Body of pancreas (tissue), 4 donors: ENCODE data around the gene ALDH3A1. TPM values are rescaled to one million over a fixed set of nuclear protein-coding genes. Genes with fewer than 3 reads are reported as not detected.

Experiments
- ATAC-seq: fragments of 150-250 bp; one replicate; pipeline ENCODE4 v1.9.1; 2016
- DNase-seq, 4 donors: peaks; one replicate each; pipeline ENCODE4 v3.0.0-alpha.2; 2019
- H3K27ac ChIP-seq, 4 donors: fragments of 200-600 bp; sonication (generic); 1 replicate in 3 of 4; 2 replicates in 1 of 4; pipeline versions ENCODE4 v1.5.1 to v1.6.1; 2016 to 2019; ENCODE audit warnings: mild to moderate bottlenecking in 1 of 4, mixed read lengths in 1 of 4, moderate library complexity in 1 of 4
- H3K27me3 ChIP-seq, 2 donors: fragments of 200-600 bp; sonication (generic); one replicate each; pipeline ENCODE4 v1.6.0; 2016; ENCODE audit warnings: mild to moderate bottlenecking in 1 of 2
- H3K36me3 ChIP-seq, 2 donors: fragments of 200-600 bp; sonication (generic); replicated peaks in 1 of 2; 2 replicates each; pipeline ENCODE4 v1.5.1; 2016; ENCODE audit warnings: low read depth in 2 of 2; ENCODE audit not compliant: insufficient read depth in 1 of 2
- H3K4me1 ChIP-seq: fragments of 200-600 bp; sonication (generic); one replicate; pipeline ENCODE4 v1.6.0; 2016
- H3K4me3 ChIP-seq, 2 donors: fragments of 200-600 bp; sonication (generic); 1 replicate in 1 of 2; 2 replicates in 1 of 2; pipeline ENCODE4 v1.5.1; 2016 to 2019
- H3K9me3 ChIP-seq, 3 donors: fragments of 200-600 bp; sonication (generic); 1 replicate in 2 of 3; 2 replicates in 1 of 3; pipeline ENCODE4 v1.5.1; 2016
- POLR2A ChIP-seq, 3 donors: fragments of 450-650 bp; IDR thresholded peaks; one replicate each; pipeline ENCODE4 v1.6.1; 2016; ENCODE audit warnings: antibody characterized with exemption in 3 of 3, mild to moderate bottlenecking in 2 of 3
- WGBS, 2 donors: methylation state at CpG; one replicate each; pipeline ENCODE4 v1.1.5; 2017; 5-methylcytosine and 5-hydroxymethylcytosine counted together
- intact Hi-C: fragments of 100-400 bp; cut with DNase I; formaldehyde crosslinking; loops from one replicate; pipeline ENCODE4 v1.15.1; 2023
- total RNA-seq, 2 donors: library from RNA; depleted of rRNA; stranded (reverse); fragments of >200 nt; gene quantifications; one replicate each; pipeline ENCODE4 v1.1.0, GENCODE V29; 2016
- TF ChIP-seq, protein P1 (sequence below), 7 experiments: fragments of 450-650 bp in 4 of 7; fragments of 200-600 bp in 3 of 7; sonication (generic) in 3 of 7; IDR thresholded peaks; one replicate each; pipeline ENCODE4 v1.5.1; 2016 to 2019; ENCODE audit warnings: antibody characterized with exemption in 7 of 7

ALDH3A1 gene
- total RNA-seq, 2 donors from 2014 or later = 0.33 to 1.8 TPM

DNA sequence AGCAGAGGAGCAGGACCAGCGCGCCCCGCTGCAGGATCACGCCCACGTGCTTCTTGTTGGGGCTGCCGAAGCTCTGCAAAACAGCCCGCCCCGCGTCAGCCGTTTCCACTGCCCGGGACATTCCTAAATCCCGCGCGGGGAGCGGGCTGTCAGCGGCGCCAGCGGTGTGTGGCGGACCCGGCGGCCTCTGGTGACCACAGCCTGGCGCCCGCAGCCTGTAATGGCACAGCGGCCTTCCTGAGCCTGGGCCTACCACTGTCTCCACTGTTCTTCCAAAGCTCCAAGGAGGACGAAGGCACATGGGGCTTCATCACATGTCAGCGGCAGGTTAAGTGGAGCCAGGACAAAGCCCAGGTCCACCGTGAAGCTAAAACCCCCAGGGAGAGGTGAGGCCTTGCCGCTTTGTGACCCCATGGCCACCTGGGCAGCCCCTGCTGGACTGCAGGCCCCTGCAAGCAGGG is 34.2 kb downstream of the ALDH3A1 start:
- no peaks in the 10 kb centered on the region for H3K36me3 ChIP-seq
- peaks cover 9% of the 10 kb centered on the region for H3K4me1 ChIP-seq
- H3K27ac ChIP-seq = no peak overlapping the region
- ATAC-seq = no peak
- WGBS, 2 donors = 77 to 92% methylated on average over 5 to 28 of the region's 28 CpGs
- H3K9me3 ChIP-seq = no peaks in the 10 kb centered on the region
- intact Hi-C loops = no loop called here
- TF ChIP-seq, protein P1, sequence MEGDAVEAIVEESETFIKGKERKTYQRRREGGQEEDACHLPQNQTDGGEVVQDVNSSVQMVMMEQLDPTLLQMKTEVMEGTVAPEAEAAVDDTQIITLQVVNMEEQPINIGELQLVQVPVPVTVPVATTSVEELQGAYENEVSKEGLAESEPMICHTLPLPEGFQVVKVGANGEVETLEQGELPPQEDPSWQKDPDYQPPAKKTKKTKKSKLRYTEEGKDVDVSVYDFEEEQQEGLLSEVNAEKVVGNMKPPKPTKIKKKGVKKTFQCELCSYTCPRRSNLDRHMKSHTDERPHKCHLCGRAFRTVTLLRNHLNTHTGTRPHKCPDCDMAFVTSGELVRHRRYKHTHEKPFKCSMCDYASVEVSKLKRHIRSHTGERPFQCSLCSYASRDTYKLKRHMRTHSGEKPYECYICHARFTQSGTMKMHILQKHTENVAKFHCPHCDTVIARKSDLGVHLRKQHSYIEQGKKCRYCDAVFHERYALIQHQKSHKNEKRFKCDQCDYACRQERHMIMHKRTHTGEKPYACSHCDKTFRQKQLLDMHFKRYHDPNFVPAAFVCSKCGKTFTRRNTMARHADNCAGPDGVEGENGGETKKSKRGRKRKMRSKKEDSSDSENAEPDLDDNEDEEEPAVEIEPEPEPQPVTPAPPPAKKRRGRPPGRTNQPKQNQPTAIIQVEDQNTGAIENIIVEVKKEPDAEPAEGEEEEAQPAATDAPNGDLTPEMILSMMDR (IDR thresholded peaks at IDR 0.05) = no peak
- no peak for TF ChIP-seq POLR2A (IDR thresholded peaks at IDR 0.05)
- DNase-seq = no peak
- no peak overlapping the region for H3K4me3 ChIP-seq
- no peaks in the 10 kb centered on the region for H3K27me3 ChIP-seq

DNA sequence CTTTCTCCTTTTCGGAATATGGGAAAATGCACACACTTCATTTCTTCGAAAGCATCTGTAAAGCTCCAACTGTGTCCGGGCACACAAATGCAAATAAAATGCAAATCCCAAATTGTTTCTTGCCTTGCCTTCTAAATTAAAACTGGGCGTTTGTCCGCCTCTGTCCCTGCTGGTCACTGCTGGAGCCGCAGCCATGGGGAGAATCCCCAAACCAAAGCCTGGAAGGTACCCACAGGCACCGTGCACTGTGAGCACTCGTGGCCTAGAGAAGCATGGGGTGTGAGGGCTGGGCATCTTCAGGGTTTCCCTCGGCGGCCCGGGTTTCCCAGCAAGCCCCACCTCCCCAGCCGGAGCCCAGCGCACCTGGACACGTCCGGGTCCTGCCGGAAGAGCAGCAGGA is 34.6 kb downstream of the ALDH3A1 start:
- H3K36me3 ChIP-seq = no peaks in the 10 kb centered on the region
- H3K4me1 ChIP-seq = peaks cover 9% of the 10 kb centered on the region
- ATAC-seq = no peak
- H3K27me3 ChIP-seq = no peaks in the 10 kb centered on the region
- intact Hi-C loops = no loop called here
- no peak for DNase-seq
- no peaks in the 10 kb centered on the region for H3K9me3 ChIP-seq
- H3K4me3 ChIP-seq = no peak overlapping the region
- WGBS, 2 donors = 69 to 82% methylated on average over 16 of the region's 16 CpGs
- no peak overlapping the region for H3K27ac ChIP-seq
- TF ChIP-seq, protein P1 (IDR thresholded peaks at IDR 0.05) = no peak
- TF ChIP-seq POLR2A (IDR thresholded peaks at IDR 0.05) = no peak

DNA sequence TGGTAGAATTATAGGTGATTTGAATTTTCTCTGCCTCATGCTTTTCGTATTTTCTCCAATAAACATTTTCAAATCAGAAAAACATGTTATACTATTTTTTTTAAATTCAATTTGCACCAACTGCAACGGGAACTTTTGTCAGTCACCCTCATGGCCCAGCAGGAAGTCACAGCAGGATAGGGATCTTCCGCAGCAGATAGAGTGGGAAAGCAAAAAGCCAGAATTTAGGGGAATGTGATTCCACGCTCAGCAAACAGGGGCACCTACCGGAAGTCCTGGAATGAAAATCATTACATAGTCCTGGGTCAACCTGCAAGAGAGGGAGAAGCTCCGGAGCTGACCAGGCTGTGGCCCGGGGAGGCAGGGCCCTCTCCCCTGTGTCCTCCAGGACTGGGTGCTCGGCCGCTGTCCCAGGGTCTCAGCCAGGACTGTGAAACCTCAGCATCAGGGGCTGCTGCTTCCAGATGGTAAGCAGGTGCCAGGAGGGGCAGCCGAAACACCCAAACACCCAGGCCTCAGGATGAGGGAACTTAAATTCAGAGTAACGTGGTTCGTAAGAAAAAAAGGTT is 35.6 kb downstream of the ALDH3A1 start:
- DNase-seq (no peak), ATAC-seq (no peak)
- intact Hi-C loops = no loop called here
- no peaks in the 10 kb centered on the region for H3K27me3 ChIP-seq
- no peak overlapping the region for H3K27ac ChIP-seq
- H3K9me3 ChIP-seq = no peaks in the 10 kb centered on the region
- WGBS, 2 donors = 80% methylated on average over 12 of the region's 12 CpGs
- no peak overlapping the region for H3K4me3 ChIP-seq
- no peaks in the 10 kb centered on the region for H3K36me3 ChIP-seq
- TF ChIP-seq, protein P1 (IDR thresholded peaks at IDR 0.05) = no peak
- no peak for TF ChIP-seq POLR2A (IDR thresholded peaks at IDR 0.05)
- peaks cover 9% of the 10 kb centered on the region for H3K4me1 ChIP-seq

DNA sequence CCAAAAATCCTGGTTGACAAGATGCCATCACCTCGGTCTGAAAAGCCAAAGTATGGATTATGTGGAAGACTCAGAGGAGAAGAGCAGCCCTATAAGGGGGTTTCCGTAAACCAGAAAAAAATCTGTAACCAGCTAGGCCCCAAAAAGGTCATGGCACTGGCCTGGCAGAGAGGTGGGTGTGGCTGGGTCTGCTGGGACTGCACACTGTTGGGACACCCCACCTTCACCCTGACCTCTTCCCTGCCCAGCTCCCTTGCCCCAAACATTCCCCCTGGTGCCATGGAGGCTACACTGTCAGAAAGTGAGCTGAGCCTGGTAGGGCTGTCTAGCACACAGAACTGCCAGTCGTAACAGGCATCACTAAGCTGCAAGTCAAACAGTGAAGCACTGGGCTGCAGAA is 38.3 kb downstream of the ALDH3A1 start:
- H3K36me3 ChIP-seq = no peaks in the 10 kb centered on the region
- no peaks in the 10 kb centered on the region for H3K9me3 ChIP-seq
- H3K4me1 ChIP-seq = peaks cover 7% of the 10 kb centered on the region
- no peak overlapping the region for H3K4me3 ChIP-seq
- no peak overlapping the region for H3K27ac ChIP-seq
- intact Hi-C loops = no loop called here
- TF ChIP-seq POLR2A (IDR thresholded peaks at IDR 0.05) = no peak
- TF ChIP-seq, protein P1 (IDR thresholded peaks at IDR 0.05) = no peak
- ATAC-seq (no peak), DNase-seq (no peak)
- WGBS, 2 donors = 87 to 95% methylated on average over 3 of the region's 3 CpGs
- H3K27me3 ChIP-seq = no peaks in the 10 kb centered on the region
